ENCODE results near the gene ERBB4. TPM values are rescaled to one million over a fixed set of nuclear protein-coding genes. Genes with fewer than 3 reads are reported as not detected.
A peak's percentile ranks its signal among the peaks of the same experiment; 100 is the strongest.

The ERBB4 gene
- total RNA-seq, 1 donor from 2014 or later = 25.3 TPM

DNA sequence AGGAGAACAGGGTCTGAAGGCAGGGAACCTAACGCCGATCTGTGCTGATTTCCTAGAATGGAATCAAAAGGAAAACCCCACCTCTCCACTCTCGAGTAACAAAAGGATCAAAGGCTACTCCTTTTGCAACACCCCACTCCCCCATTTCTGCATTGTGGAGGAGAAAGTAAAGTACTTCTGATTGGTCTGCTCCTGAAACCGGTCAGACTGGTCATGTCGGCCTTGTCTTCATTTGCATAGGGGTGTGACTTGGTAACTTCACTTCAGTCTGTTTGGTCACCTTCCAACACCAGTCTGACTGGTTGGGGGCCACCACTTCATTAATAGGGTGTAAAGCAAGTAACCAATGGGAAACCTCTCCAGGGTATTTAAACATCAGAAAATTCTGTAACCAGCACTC is 771.9 kb downstream of the ERBB4 start:
- H3K4me1 ChIP-seq = no peaks in the 10 kb centered on the region
- no peaks in the 10 kb centered on the region for H3K27me3 ChIP-seq (ENCODE audit: low read depth)
- H3K4me3 ChIP-seq = no peak overlapping the region
- no peak overlapping the region for H3K27ac ChIP-seq
- peak; percentile 59 for DNase-seq
- intact Hi-C loops (cut with DNase I) = no loop called here
- ATAC-seq = peak; percentile 95 to 96
- H3K9me3 ChIP-seq = no peaks in the 10 kb centered on the region
- TF ChIP-seq, protein P1, sequence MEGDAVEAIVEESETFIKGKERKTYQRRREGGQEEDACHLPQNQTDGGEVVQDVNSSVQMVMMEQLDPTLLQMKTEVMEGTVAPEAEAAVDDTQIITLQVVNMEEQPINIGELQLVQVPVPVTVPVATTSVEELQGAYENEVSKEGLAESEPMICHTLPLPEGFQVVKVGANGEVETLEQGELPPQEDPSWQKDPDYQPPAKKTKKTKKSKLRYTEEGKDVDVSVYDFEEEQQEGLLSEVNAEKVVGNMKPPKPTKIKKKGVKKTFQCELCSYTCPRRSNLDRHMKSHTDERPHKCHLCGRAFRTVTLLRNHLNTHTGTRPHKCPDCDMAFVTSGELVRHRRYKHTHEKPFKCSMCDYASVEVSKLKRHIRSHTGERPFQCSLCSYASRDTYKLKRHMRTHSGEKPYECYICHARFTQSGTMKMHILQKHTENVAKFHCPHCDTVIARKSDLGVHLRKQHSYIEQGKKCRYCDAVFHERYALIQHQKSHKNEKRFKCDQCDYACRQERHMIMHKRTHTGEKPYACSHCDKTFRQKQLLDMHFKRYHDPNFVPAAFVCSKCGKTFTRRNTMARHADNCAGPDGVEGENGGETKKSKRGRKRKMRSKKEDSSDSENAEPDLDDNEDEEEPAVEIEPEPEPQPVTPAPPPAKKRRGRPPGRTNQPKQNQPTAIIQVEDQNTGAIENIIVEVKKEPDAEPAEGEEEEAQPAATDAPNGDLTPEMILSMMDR (IDR thresholded peaks at IDR 0.05) = no peak
- H3K36me3 ChIP-seq = no peaks in the 10 kb centered on the region

DNA sequence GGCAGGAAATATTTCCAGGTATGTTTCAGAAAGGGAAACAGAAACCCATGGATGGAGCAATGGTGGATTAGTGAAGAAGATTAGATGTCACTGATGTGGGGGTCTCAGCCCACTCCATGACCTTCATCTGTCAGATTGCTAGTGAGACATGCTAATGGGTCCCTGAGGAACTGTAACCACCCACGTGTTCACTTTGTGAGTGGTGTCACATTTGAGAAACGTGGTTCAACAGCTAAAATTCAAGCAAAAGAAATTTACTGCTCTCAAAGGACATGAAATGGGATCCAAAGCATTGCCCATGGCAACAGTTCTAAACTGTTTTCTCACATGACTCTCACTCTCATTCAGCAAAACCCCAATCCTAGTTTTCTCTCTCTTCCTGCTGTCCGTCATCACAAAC is 776.1 kb downstream of the ERBB4 start:
- no peaks in the 10 kb centered on the region for H3K27me3 ChIP-seq (ENCODE audit: low read depth)
- H3K27ac ChIP-seq = no peak overlapping the region
- DNase-seq (no peak), ATAC-seq (no peak)
- intact Hi-C loops (cut with DNase I) = no loop called here
- H3K9me3 ChIP-seq = no peaks in the 10 kb centered on the region
- H3K4me3 ChIP-seq = no peak overlapping the region
- no peaks in the 10 kb centered on the region for H3K4me1 ChIP-seq
- H3K36me3 ChIP-seq = no peaks in the 10 kb centered on the region
- TF ChIP-seq, protein P1 (IDR thresholded peaks at IDR 0.05) = no peak

DNA sequence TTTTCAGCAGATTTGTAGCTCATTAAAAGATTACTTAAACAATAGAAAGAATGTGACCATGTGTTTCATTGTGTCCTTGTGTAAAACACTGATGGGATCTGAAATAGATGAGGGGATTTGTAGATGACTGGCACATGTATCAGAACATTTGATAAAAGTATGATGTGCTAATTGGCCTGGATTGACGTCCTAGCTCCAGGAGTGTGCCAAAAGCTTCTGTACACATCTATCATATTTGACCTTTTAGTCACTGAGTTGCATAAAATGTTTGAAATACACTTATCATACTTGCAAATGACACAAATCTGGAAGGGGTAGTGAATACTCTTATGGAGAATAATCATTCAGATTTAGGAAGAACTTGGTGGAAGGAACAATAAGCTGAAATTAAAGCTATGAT is 778.5 kb downstream of the ERBB4 start:
- H3K4me3 ChIP-seq = no peak overlapping the region
- H3K4me1 ChIP-seq = no peaks in the 10 kb centered on the region
- ATAC-seq (peak in 1 of 2 donors; percentile 29), DNase-seq (no peak)
- intact Hi-C loops (cut with DNase I) = no loop called here
- H3K36me3 ChIP-seq = no peaks in the 10 kb centered on the region
- TF ChIP-seq, protein P1 (IDR thresholded peaks at IDR 0.05) = no peak
- H3K27me3 ChIP-seq (ENCODE audit: low read depth) = no peaks in the 10 kb centered on the region
- no peak overlapping the region for H3K27ac ChIP-seq
- no peaks in the 10 kb centered on the region for H3K9me3 ChIP-seq

DNA sequence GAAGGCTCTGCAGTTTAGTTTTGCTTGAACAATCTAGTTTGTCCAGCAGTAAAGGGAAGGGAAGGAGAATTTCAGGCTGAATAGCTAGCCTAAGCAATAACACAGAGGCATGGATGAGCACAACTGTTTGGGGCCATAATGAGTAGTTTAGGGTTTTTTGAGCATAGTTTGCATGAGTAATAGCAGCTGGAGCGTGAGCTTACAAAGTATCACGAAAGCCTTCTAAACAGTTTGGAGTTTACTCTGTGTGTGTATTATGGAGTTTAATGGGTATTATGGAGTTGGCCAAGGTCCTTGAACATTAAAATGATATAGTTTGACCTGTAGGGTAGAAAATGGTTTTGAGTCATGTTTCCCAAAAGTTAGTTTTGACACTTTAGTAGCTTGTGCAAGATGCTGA is 782.3 kb downstream of the ERBB4 start:
- DNase-seq (no peak), ATAC-seq (no peak)
- intact Hi-C loops (cut with DNase I) = no loop called here
- no peaks in the 10 kb centered on the region for H3K4me1 ChIP-seq
- H3K36me3 ChIP-seq = no peaks in the 10 kb centered on the region
- H3K4me3 ChIP-seq = no peak overlapping the region
- no peak overlapping the region for H3K27ac ChIP-seq
- no peaks in the 10 kb centered on the region for H3K27me3 ChIP-seq (ENCODE audit: low read depth)
- no peaks in the 10 kb centered on the region for H3K9me3 ChIP-seq
- TF ChIP-seq, protein P1 (IDR thresholded peaks at IDR 0.05) = no peak

DNA sequence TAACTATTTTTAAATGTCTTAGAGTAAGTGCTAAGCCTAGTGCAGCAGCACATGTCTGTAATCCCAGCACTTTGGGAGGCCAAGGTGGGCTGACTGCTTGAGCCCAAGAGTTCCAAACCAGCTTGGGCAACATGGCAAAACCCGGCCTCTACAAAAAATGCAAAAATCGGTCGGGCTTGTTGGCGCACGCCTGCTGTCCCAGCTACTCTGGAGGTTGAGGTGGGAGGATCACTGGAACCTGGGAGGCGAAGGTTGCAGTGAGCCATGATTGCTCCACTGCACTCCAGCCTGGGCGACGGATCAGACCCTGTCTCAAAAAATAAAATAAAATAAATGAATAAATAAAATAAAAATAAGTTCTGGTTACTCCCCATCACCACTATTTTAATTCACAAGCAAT is 783.4 kb downstream of the ERBB4 start:
- intact Hi-C loops (cut with DNase I) = no loop called here
- DNase-seq = no peak
- Histone ChIP-seq H3K4me1 (no peaks in the 10 kb centered on the region), H3K4me3 (no peak overlapping the region), H3K27me3 (ENCODE audit: low read depth) (no peaks in the 10 kb centered on the region), H3K27ac (no peak overlapping the region), H3K9me3 (no peaks in the 10 kb centered on the region), H3K36me3 (no peaks in the 10 kb centered on the region)
- ATAC-seq = no peak
- TF ChIP-seq, protein P1 (IDR thresholded peaks at IDR 0.05) = no peak

DNA sequence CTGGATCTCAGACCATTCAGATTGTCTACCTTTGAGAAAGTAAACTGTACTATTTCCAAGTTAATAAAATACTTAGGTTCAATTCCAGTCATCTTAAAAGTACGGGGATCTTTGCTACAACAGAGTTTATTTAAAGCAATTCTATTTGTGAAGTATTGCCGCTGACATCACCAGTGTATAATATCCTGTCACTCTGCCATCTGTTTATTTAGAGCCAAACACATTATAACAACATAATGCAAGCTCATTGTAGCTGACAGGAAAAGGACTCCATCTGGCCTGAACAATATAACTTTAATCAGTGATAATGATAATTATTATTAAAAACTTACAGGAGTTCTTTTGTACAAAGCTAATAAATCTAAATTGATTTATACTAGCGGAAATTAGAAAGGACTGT is 786.8 kb downstream of the ERBB4 start:
- H3K4me3 ChIP-seq = no peak overlapping the region
- no peaks in the 10 kb centered on the region for H3K9me3 ChIP-seq
- no peak for DNase-seq
- intact Hi-C loops (cut with DNase I) = no loop called here
- H3K36me3 ChIP-seq = no peaks in the 10 kb centered on the region
- H3K4me1 ChIP-seq = no peaks in the 10 kb centered on the region
- H3K27ac ChIP-seq = no peak overlapping the region
- no peak for ATAC-seq
- H3K27me3 ChIP-seq (ENCODE audit: low read depth) = no peaks in the 10 kb centered on the region
- TF ChIP-seq, protein P1 (IDR thresholded peaks at IDR 0.05) = no peak
